Activated T-cell treated with anti-CD3 and anti-CD28 coated beads for 1 hour (primary cell): ENCODE results near the gene COA4.
"Not testable (repeated sequence)": the region's sequence is repeated elsewhere in the genome, so short reads cannot be mapped to it uniquely, and the experiment has no call there.

Experiments
- DNase-seq: peaks from one replicate; pipeline ENCODE4 v3.0.0-alpha.2; 2020; ENCODE audit warnings: low read depth

Gene COA4

DNA sequence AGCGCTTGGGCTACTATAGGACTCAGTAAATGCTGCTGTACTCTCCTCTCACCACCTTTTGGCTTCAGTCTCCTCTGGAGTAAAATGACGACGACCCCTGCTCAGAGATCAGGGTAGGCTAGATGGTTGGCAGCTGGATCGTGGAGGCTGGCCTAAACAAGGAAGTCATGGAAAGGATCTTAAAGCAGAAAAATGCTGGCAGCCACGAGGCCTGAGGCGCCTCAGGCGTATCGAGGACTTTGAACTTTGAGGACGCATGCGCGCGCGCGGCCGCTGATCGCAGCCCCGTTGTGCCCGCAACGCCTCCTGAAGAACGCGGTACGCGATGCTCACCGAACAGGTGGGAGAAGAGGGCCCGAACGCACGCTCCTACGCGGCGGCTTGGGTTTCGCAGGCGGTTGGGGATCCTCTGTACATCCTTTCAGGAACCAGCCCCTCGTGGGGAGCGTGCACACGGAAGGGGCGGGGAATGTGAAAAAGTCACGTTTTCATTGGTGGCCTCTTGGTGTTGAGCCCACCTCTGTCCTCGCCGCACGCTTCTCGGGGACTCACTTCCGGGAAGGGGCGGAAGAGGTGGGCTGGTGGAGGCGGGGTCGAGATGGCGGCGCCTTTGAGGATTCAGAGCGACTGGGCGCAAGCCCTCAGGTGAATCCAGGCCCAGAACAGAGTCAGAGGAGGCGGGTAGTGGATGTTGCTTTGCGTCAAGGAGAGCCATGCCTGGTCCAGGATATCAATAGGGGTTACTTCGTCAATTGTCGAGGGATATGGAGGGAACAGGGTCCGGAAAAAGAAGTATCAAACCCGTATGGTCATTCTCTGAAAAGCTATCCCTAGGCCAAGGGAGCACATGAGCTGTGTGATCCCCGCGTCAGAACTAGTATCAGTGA is at the start of gene COA4, which contains the start of gene PAAF1:
Gene COA4, minus strand, starts transcription at position 423 of the 887 bp plus-strand sequence. CDS start 3,468 bp downstream, outside the sequence.
Gene PAAF1, plus strand, starts transcription at position 576 of the 887 bp plus-strand sequence. Its CDS starts 23 bp downstream, at position 599.
- DNase-seq, result peak; percentile 88

DNA sequence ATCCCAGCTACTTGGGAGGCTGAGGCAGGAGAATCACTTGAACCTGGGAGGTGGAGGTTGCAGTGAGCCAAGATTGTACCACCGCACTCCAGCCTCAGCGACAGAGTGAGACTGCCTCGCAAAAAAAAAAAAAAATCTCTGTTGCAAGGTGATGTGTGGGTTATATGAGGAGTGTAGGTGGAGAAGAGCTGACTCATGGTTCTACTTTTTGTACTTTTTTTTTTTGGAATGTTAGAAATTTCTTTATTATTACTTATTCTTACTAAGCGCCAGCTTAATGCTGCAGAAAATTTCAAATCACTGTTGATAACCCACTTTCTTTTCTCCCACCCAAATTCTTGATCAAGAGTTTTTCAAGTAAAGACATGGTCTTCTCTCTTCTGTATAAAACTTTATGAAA is 44.5 kb upstream of the COA4 start:
- no peak for DNase-seq

GRCh38 chr11:73916435-73916834 is 39.8 kb upstream of the COA4 start:
- DNase-seq, result no peak

DNA sequence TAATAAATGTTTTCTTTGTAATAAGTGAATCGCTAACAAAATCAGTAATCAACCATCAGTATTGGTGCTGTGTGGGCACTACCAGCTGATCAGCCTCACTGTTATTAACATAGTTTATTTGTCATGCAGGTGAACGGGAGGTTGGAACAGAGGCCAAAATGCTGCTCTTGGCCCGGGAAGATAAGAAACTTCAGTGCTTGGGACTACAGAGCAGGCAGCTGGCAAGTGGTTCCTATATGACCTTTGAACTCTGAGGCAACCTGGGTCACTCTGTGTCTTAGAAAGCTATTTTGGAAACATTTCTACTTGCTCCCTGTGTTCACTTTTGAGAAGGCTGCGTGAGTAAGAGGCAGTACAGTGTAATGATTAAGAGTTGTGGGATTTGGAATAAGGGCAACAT is 37.6 kb upstream of the COA4 start:
- no peak for DNase-seq

- no peak for DNase-seq
Observed at GRCh38 chr11:73913472-73913871, 36.8 kb upstream of the COA4 start.

DNA sequence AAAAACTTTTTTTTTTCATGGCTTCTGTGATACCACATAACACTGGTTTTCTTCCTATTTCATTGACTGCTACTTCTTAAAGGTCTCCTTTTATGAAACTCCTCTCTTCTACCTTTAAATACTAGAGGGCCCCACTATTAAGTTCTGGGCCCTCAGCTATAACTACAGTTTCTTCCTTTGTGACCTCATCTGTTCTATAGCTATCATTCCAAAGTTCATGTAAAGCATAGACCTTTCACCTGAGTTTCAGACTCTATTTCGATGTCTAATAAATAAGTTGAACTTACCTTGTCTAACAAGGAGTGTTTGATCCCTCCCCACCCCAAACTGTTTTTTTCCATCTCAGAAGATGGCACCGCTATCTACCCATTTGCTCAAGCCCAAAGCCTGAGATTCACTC is 35.4 kb upstream of the COA4 start:
- no peak for DNase-seq

GRCh38 chr11:73907191-73907590 is 30.5 kb upstream of the COA4 start:
- no peak for DNase-seq

DNA sequence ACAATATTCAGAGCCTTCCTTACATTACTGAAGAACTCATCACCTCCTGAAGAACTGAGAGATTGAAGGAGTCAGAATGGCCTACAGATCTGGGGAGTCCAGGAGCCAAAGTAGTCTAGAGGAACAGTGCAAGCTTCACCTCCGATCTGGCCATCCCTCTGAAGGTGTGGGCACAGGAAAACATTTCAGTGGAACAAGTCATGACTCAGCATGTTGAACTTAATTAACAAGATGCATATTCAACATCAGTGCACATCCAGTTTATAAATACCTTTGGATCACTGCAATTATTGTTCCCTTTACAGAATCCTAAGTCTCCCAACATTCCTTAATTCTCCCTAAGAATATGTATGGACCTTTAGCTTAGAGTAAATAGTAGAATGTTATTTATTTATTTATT is 25.7 kb upstream of the COA4 start:
- DNase-seq, result no peak

DNA sequence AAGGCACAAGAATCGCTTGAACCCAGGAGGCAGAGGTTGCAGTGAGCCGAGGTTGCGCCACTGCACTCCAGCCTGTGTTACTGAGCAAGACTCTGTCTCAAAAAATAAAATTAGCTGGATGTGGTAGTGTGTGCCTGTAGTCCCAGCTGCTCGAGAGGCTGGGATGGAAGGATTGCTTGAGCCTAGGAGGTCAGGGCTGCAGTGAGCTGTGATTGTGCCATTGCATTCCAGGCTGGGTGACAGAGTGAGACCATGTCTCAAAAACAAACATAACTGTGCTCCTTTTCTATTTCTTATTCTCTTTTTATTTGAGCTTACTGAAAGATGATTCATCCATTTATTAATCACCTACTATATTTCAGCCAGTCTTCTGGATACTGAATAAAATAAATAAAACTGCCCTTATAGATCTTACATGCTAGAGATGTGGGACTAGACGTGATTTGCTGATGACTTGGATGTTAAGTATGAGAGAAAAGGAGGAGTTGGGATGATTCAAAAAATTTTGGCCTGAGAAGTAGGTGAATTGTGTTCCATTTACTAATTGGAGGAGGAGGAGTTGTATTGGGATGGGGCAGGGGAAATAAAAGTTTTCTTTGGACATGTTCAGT is 18.2 kb upstream of the COA4 start:
- DNase-seq, result no peak

DNA sequence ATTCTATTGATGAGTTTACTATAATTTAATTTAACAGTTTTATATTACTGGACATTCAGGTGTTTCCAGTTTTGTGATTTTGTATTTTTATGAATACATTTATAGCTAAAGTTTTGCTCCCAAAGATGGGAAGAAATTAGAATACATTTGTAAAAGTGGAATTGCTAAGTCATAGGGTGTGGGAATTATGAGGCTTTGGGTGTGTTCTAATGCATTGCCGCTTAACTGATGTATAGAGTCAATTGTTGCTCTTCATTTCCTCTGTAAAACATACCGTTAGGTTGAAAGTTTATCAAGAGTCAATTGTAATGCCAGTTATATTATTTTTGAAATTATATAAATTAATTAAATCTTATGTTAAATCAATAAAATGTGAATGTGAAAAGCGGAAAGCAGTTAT is 16.4 kb upstream of the COA4 start:
- no peak for DNase-seq

GRCh38 chr11:73889536-73889935 is 12.9 kb upstream of the COA4 start:
- DNase-seq, result no peak

GRCh38 chr11:73889019-73889418 is 12.4 kb upstream of the COA4 start:
- no peak for DNase-seq

DNA sequence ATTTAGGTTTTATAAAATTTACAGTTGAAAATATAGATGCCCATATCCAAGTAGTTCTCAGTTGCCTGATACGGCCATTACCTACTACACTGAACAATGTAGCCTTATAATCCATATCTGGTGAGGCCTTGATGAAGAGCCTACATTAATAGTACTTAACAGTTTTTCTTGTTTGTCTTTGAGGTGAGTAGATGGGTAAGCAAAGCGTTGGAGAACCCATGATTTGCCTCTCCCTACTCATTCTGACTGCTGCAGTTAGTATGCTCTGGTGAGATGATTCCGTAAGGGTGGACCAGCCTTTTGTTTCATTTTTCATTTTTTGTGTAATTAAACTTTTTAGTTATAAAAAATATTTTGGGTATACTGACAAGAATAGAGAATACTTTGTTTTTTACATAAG is 11.6 kb upstream of the COA4 start:
- DNase-seq, result no peak

DNA sequence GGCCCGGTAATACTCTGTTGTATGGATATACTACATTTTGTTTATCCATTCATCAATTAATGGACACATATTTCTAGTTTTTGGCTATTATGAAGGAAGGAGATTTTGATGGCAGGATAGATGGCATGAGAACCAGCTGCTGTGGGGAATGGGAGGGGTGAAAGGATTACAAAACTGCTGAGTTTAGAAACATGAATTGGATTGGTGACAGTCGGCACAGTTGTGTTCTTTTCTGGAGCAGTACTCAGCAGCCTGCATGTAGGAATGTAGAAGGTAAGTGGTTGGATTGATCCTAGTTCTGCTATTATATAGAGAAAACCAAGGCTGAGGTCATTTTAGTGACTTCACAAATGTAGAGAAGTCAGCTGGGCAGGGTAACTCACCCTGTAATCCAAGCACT is 7.2 kb upstream of the COA4 start:
- no peak for DNase-seq

DNA sequence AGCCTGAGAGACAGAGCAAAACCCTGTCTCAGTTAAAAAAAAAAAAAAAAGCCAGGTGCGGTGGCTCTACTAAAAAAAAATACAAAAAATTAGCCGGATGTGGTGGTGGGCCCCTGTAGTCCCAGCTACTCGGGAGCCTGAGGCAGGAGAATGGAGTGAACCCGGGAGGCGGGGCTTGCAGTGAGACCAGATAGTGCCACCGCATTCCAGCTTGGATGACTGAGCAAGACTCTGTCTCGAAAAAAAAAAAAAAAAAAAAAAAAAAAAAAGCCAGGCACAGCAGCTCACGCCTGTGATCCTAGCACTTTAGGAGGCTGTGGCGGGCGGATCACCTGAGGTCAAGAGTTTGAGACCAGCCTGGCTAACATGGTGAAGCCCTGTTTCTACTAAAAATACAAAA is 3.8 kb upstream of the COA4 start:
- not testable (repeated sequence) for DNase-seq

GRCh38 chr11:73878771-73879170 is 2.1 kb upstream of the COA4 start:
- DNase-seq, result no peak

- DNase-seq, result no peak
Observed at GRCh38 chr11:73875840-73876239, 806 bp downstream of the COA4 start.

DNA sequence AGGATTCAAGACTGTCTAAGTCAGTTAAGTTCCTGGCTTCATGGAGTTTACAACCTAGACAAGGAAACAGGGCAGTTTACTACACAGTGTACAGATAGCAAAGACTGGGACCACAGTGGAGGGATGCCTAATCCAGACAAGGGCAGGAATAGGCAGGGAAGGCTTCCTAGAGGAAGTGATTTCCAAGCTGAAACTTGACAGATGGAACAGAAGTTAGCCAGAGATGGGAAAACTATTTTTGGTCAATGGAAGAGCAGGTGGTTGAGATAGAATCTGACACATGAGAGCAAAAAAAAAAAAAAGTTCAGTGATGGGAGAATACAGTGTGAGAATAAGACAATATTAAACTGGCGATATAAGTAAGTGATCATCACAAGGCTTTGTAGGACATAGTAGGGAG is 1.3 kb downstream of the COA4 start:
- no peak for DNase-seq

- DNase-seq, result no peak
Observed at GRCh38 chr11:73872749-73873357, 3.8 kb downstream of the COA4 start.

GRCh38 chr11:73870261-73870660 is 6.4 kb downstream of the COA4 start:
- DNase-seq, result no peak

DNA sequence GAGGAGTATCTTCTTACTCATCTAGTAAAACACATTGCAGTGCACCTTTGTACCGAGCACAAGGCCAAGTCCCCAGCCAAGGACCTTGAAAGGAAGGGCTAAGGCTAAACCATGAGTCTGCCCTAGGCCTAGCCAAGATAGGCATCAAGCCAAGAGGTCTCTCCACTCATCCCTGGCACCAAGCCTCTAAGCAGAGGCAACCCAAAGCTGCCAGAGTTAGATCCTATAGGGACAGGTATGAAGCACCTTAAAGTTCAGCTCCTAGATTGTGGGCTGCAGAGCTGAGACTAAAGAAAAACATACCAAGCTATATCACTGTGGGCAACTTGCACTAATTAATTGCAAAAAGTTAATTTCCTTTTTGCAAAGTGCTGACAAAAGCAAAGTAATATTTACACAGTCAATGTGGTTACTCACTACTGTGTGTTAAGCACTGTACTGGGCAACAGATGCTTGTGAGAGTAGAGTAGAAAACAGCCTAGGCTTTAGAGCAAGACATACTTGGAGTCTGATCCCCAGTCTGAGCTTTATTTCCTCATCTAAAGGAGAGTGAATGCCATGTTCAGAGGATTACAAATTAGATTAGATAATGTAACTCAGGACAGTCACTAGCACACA is 7.2 kb downstream of the COA4 start:
- no peak for DNase-seq

GRCh38 chr11:73866586-73866996 is 10.1 kb downstream of the COA4 start:
- DNase-seq, result no peak
